ENCODE data around the gene FALEC. TPM values are rescaled to one million over a fixed set of nuclear protein-coding genes. Genes with fewer than 3 reads are reported as not detected.

The FALEC gene
- total and polyA plus RNA-seq, 2 of the 8 experiments (the other 6 are each of a cell fraction or from before 2014, with no cell fraction given), result not detected

- POLR2A ChIA-PET (ENCODE audit: partially characterized antibody), result interaction anchor here (0.6 kb wide), 4 partner anchors 31 to 550 kb away, joined by 3 to 7 read pairs (median 4); no protein-coding TSS in a partner anchor
- DNase-seq (ENCODE audit: low read depth in 1 of 2, low spot score in 2 of 2), result no peak
- Histone ChIP-seq H3K79me1 (ENCODE audit: low read depth, low read length) (no peaks in the 10 kb centered on the region), H3K79me2 (ENCODE audit: control insufficient read depth in 1 of 2, insufficient read depth in 2 of 2, low read length in 2 of 2) (no peaks in the 10 kb centered on the region), H2BK20ac (ENCODE audit: low read length) (no peak overlapping the region), H2BK5ac (ENCODE audit: low read depth, low read length) (no peak overlapping the region), H3K4me3 (ENCODE audit: extremely low read depth in 1 of 4, insufficient read depth in 2 of 4, low read depth in 3 of 4, low read length in 4 of 4) (no peak overlapping the region), H3K4me2 (ENCODE audit: insufficient read depth in 1 of 2, low read depth in 2 of 2, low read length in 2 of 2) (no peak overlapping the region), H4K8ac (ENCODE audit: extremely low read depth, insufficient read depth, low read length) (no peak overlapping the region), H2BK120ac (replicated peaks; ENCODE audit: low read depth, low read length) (no peak overlapping the region), H2BK15ac (ENCODE audit: low read length) (no peak overlapping the region), H3K18ac (ENCODE audit: extremely low read depth, low read length) (no peak overlapping the region), H3K9ac (replicated peaks in 1 of 4; ENCODE audit: extremely low read depth in 1 of 4, low read depth in 3 of 4, low read length in 3 of 4) (no peak overlapping the region), H2AK5ac (ENCODE audit: low read depth, low read length) (no peak overlapping the region), H3K4ac (replicated peaks; ENCODE audit: insufficient read length, low read depth, low read length) (no peak overlapping the region), H3K27ac (ENCODE audit: low read depth, low read length) (no peak overlapping the region), H3K36me3 (ENCODE audit: control insufficient read depth in 2 of 4, insufficient read depth in 4 of 4, low read length in 3 of 4) (peaks cover 0 to 1% (median 0%) of the 10 kb centered on the region in 4 experiments; a peak in 1 of 8 replicates), H3K14ac (ENCODE audit: insufficient read length) (no peak overlapping the region), H3K23ac (ENCODE audit: insufficient read length) (no peak overlapping the region), H4K91ac (replicated peaks; ENCODE audit: insufficient read length, low read length) (no peak overlapping the region), H3K4me1 (replicated peaks in 1 of 4; ENCODE audit: control insufficient read depth in 3 of 4, insufficient read depth in 4 of 4, low read length in 3 of 4) (peaks cover 0 to 3% (median 2%) of the 10 kb centered on the region in 4 experiments; a peak in 3 of 7 replicates), H4K20me1 (replicated peaks in 1 of 2; ENCODE audit: control insufficient read depth in 1 of 2, insufficient read depth in 2 of 2, low read length in 2 of 2) (peaks cover 0 to 2% of the 10 kb centered on the region in 2 experiments), H2BK12ac (ENCODE audit: low read depth, low read length) (no peak overlapping the region), H3K27me3 (replicated peaks in 1 of 4; ENCODE audit: control insufficient read depth in 3 of 4, extremely low read depth in 1 of 4, insufficient read depth in 3 of 4, low read length in 3 of 4) (no peaks in the 10 kb centered on the region), H2AFZ (ENCODE audit: low read length) (no peak overlapping the region), H3K9me3 (ENCODE audit: insufficient read depth in 2 of 2, low read depth in 1 of 2, low read length in 1 of 2) (no peaks in the 10 kb centered on the region), H3K23me2 (ENCODE audit: low read depth, low read length) (no peaks in the 10 kb centered on the region), H4K5ac (ENCODE audit: insufficient read length, low read depth, low read length) (no peak overlapping the region), H3K56ac (replicated peaks; ENCODE audit: insufficient read length, low read depth, low read length) (no peak overlapping the region)
- 80% methylated on average over 4 of the region's 4 CpGs; no CpG with 5 or more reads in 1 of the 2 experiments for WGBS, 2 experiments (ENCODE audit: extremely low coverage in 1 of 2, insufficient coverage in 1 of 2, insufficient read length in 1 of 2, insufficient replicate concordance in 2 of 2, low coverage in 1 of 2, low lambda C conversion rate in 2 of 2, missing lambda C conversion rate in 1 of 2)
- FAIRE-seq, result no peak
- CTCF ChIA-PET (ENCODE audit: partially characterized antibody), result interaction anchor here (0.6 to 0.7 kb wide), 2 partner anchors 20 to 39 kb away, joined by 3 read pairs; no protein-coding TSS in a partner anchor
- no peak for TF ChIP-seq POU5F1 (IDR thresholded peaks at IDR 0.05; ENCODE audit: low read depth, low read length)
- TF ChIP-seq ZNF274 (IDR thresholded peaks at IDR 0.05; ENCODE audit: borderline replicate concordance, extremely low read depth, low read length), result no peak
- no peak for TF ChIP-seq HDAC2 (IDR thresholded peaks at IDR 0.05; ENCODE audit: borderline replicate concordance in 1 of 2, low read depth in 2 of 2, low read length in 2 of 2)
- no peak for TF ChIP-seq MAX (IDR thresholded peaks at IDR 0.05)
- TF ChIP-seq RAD21 (IDR thresholded peaks at IDR 0.05 in 1 of 2, conservative IDR thresholded peaks at IDR 0.05 in 1 of 2; ENCODE audit: low read depth in 2 of 2, low read length in 2 of 2), result no peak
- no peak for TF ChIP-seq KDM1A (IDR thresholded peaks at IDR 0.05; ENCODE audit: borderline replicate concordance, low read length)
- no peak for TF ChIP-seq NANOG (IDR thresholded peaks at IDR 0.05; ENCODE audit: insufficient read depth, low read depth, low read length, poor library complexity, severe bottlenecking)
- no peak for TF ChIP-seq KDM5A (IDR thresholded peaks at IDR 0.05; ENCODE audit: low read length)
- no peak for TF ChIP-seq TEAD4 (IDR thresholded peaks at IDR 0.05; ENCODE audit: low read depth, low read length)
- no peak for TF ChIP-seq SIX5 (IDR thresholded peaks at IDR 0.05; ENCODE audit: low read depth, low read length)
- no peak for TF ChIP-seq GABPA (IDR thresholded peaks at IDR 0.05; ENCODE audit: borderline replicate concordance, insufficient read depth, low read length)
- TF ChIP-seq NRF1 (IDR thresholded peaks at IDR 0.05; ENCODE audit: low read depth, low read length), result no peak
Measured at GRCh38 chr1:150477733-150478132, 37.8 kb upstream of the FALEC start.
